Measurements from ENCODE around the gene SPEM2.

SPEM2 gene

DNA sequence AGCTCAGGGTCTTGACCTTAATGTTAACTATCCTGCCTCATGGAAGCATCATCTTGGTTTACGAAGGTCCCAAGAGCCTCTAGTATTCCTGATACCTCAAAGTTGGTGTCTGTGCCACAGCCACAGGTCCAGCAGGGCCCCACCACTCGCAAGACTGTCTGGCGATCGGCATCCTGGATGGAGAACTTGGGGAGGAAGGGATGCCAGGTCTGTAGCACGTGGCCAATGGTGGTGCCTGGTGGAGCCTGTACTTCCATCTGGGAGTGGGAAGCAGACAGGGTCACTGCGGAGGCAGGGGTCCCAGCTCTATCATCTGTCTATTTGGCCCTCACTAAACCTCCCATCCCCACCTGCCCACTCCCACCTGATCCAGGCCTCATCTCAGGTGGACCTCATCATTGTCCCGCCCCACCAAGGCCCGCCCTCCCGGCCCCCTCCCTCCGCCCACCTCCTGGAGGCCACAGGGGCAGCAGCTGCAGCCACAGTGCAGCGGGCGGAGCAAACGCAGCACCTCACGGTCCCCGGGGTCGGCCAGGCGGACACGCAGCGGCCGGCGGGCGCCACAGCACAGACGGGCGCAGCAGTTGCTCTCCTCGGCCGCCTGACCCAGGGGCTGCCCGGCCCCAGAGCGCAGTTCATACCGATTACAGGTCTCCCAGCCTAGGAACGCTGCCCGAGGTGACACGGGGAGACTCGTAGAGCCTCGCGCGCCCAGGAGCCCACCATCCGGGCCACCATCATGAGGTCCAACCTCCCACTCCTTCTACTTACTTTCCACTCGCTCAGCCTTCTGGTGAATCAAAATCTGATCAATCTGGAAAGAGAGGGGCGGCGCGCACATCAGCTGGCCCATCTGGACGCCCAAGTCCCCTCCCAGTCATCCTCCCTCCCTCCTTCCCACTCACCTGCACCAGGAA lies 32.5 kb upstream of the SPEM2 start:
- no peak for DNase-seq (ENCODE audit: low spot score)
- TF ChIP-seq CTCF (IDR thresholded peaks at IDR 0.05; ENCODE audit: extremely low read depth, insufficient read depth, missing control alignments) = no peak
- in situ Hi-C loops (cut with MboI; ENCODE audit: low pct_unique_long_range_greater_than_20kb, low sequenced_read_pairs, unreplicated experiment) = no loop called here

DNA sequence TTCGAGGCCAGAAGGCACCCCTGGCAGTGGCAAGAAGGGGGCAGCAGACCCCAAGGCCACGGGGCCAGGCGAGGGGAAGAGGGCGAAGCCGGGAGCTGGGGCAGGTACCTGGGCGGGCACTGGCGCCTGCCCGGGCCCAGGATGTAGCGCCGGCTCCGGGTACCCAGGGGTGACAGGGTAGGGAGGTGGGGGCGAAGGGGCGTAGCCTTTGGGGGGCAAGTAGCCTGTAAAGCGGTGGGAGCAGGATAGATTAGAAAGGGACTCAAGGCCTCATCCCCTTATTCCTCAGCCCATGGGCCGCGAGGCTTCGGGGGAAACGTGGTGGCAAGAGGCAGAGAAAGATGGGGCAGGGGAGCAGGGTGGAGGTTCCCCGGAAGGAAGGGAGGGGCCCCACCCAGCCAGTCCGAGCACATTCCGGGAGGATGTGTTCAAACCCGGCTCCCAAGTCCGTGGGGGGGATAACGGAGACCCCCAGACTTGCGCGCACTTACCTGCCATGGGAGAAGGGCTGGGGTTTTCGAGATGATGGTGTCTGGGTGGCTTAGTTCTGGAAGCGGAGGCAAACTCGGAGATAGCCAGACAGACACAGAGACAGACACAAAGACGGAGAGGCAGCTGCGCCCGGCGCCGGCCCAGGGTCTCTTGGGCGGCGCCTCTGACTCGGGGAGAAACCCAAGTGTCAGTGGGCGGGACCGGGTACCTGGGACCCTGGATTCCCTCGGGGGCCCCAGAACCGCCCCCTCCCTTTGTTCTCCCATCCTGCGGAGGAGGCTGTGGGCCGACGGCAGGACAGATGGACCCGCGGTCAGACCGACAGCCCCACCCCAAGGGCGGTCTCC lies 31.6 kb upstream of the SPEM2 start:
- no peak for TF ChIP-seq CTCF (IDR thresholded peaks at IDR 0.05; ENCODE audit: extremely low read depth, insufficient read depth, missing control alignments)
- DNase-seq (ENCODE audit: low spot score) = peak; percentile 90
- in situ Hi-C loops (cut with MboI; ENCODE audit: low pct_unique_long_range_greater_than_20kb, low sequenced_read_pairs, unreplicated experiment) = no loop called here

DNA sequence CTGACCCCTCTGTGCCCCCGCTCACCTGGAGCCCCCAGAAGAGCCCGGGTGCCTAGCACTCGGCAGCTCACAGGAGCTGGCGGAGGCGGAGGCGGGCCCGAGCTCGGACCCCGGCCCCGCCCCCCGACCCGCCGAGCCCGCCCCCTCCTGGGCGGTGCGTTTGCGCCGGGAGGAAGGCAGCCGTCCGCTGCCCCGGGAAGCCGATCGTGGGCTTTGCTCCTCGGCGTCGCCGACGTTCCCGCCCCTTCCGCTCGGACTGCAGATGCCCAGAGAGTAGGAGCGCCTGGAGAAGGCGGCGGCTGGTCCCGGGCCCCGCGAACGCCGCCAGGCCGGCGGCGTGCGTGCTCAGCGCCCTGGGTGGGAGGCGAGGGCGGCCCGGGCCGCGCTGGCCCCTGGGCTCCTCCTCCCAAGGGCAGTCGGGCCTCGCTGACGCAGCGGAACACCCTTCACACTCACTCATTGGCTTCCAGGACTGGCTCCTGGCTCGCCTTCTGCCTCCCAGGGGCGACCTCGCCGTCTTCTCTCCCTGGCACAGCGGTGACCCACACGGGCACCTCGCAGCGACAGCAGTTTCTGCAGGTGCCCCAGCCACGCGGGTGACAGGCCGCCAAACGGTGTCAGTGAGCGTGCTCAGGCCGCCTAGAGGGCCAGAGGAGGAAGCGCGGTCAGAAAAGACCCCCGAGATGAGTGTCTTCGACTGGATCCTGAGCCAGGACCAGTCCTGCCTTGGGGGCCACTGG lies 30.8 kb upstream of the SPEM2 start, which contains the start of gene PLSCR3:
TSS of gene PLSCR3 (minus strand) at position 74 of the 740 bp plus-strand sequence. CDS start 415 bp downstream, outside the sequence.
- TF ChIP-seq CTCF (IDR thresholded peaks at IDR 0.05; ENCODE audit: extremely low read depth, insufficient read depth, missing control alignments) = peak; percentile 26
- in situ Hi-C loops (cut with MboI; ENCODE audit: low pct_unique_long_range_greater_than_20kb, low sequenced_read_pairs, unreplicated experiment) = no loop called here
- DNase-seq (ENCODE audit: low spot score) = peak; percentile 99

GRCh38 chr17:7396147-7396546 lies 29.3 kb upstream of the SPEM2 start:
- no peak for TF ChIP-seq CTCF (IDR thresholded peaks at IDR 0.05; ENCODE audit: extremely low read depth, insufficient read depth, missing control alignments)
- DNase-seq (ENCODE audit: low spot score) = no peak
- in situ Hi-C loops (cut with MboI; ENCODE audit: low pct_unique_long_range_greater_than_20kb, low sequenced_read_pairs, unreplicated experiment) = no loop called here

DNA sequence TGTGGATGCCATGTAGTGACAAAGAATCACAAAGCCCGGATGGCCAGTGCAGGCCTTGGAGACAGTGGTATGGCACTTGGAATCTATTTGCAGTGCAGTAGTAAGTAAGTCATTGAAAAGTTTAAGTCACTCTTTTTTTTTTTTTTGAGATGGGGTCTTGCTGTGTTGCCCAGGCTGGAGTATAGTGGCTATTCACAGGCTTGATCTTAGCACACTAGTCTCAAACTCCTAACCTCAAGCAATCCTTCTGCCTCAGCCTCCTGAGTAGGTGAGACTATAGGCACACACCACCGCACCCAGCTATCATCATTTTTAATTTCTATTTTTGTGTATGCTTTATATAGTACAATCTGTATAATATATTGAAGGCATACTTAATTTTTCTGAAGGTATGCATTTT lies 26.8 kb upstream of the SPEM2 start:
- in situ Hi-C loops (cut with MboI; ENCODE audit: low pct_unique_long_range_greater_than_20kb, low sequenced_read_pairs, unreplicated experiment) = no loop called here
- no peak for TF ChIP-seq CTCF (IDR thresholded peaks at IDR 0.05; ENCODE audit: extremely low read depth, insufficient read depth, missing control alignments)
- DNase-seq (ENCODE audit: low spot score) = no peak

Data from GM13977 (cell line).